HFFc6 (cell line): ENCODE results near the gene RNF213. TPM values are rescaled to one million over a fixed set of nuclear protein-coding genes. Genes with fewer than 3 reads are reported as not detected.
"Not testable (repeated sequence)": the region's sequence is repeated elsewhere in the genome, so short reads cannot be mapped to it uniquely, and the experiment has no call there.

Experiments used
- DNase-seq: peaks from one replicate; pipeline ENCODE4 v3.0.0-alpha.2; 2018
- H3K27ac Mint-ChIP-seq: 2 replicates; pipeline ENCODE4 v1.8.0; 2020; ENCODE audit warnings: mild to moderate bottlenecking, mixed read lengths
- H3K27me3 Mint-ChIP-seq: 2 replicates; pipeline ENCODE4 v1.8.0; 2021; ENCODE audit warnings: mild to moderate bottlenecking, moderate library complexity, mixed read lengths; ENCODE audit not compliant: insufficient read depth
- H3K36me3 Mint-ChIP-seq: 2 replicates; pipeline ENCODE4 v1.8.0; 2021; ENCODE audit warnings: low read depth, mixed read lengths
- H3K4me1 Mint-ChIP-seq: 2 replicates; pipeline ENCODE4 v1.8.0; 2020; ENCODE audit warnings: low read depth, mixed read lengths
- H3K4me3 Mint-ChIP-seq: 2 replicates; pipeline ENCODE4 v1.8.0; 2020; ENCODE audit warnings: mild to moderate bottlenecking, moderate library complexity, mixed read lengths
- H3K9me3 Mint-ChIP-seq: 2 replicates; pipeline ENCODE4 v1.8.0; 2020; ENCODE audit warnings: mild to moderate bottlenecking, mixed read lengths
- total RNA-seq, 6 experiments: library from RNA; stranded (reverse); fragmentation: NEBNext Ultra II Directional; extraction: Animal tissue kit (Norgen Biotek cat#: 25700); gene quantifications; 2 replicates in 1 of 6; 3 replicates in 5 of 6; pipeline ENCODE4 v1.2.3, GENCODE V29; 2021
- TF ChIP-seq, protein P1 (sequence below): fragments of 200-600 bp; sonication (generic); IDR thresholded peaks from 2 replicates; pipeline ENCODE4 v1.5.0; 2021; ENCODE audit warnings: antibody characterized with exemption, mild to moderate bottlenecking

RNF213 gene
- total RNA-seq, 6 experiments from 2014 or later, result 42.0 to 51.6 (median 48.3) TPM

DNA sequence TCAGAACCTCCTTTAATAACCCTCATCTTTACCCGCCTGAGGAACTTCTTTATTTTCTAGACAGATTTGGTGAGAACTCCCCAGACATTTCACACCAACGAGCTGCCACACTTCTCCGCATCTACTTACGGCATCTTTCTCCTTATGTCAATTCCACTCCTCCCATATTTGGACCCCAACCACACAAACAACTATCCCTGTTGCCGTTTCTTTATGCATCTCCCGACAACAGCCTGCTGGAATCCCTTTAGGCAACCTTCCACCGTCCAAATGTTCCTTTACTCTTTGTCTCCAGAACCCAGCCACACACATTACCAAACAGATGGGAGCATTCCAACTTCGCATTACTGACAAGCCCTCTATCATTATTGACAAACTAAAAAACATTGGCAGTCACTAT lies 145.5 kb downstream of the RNF213 start:
- no peak overlapping the region for H3K27ac Mint-ChIP-seq
- no peaks in the 10 kb centered on the region for H3K4me1 Mint-ChIP-seq
- no peak overlapping the region for H3K4me3 Mint-ChIP-seq
- H3K27me3 Mint-ChIP-seq, result peaks cover 2% of the 10 kb centered on the region
- H3K9me3 Mint-ChIP-seq, result no peaks in the 10 kb centered on the region
- H3K36me3 Mint-ChIP-seq, result no peaks in the 10 kb centered on the region
- DNase-seq, result no peak
- TF ChIP-seq, protein P1, sequence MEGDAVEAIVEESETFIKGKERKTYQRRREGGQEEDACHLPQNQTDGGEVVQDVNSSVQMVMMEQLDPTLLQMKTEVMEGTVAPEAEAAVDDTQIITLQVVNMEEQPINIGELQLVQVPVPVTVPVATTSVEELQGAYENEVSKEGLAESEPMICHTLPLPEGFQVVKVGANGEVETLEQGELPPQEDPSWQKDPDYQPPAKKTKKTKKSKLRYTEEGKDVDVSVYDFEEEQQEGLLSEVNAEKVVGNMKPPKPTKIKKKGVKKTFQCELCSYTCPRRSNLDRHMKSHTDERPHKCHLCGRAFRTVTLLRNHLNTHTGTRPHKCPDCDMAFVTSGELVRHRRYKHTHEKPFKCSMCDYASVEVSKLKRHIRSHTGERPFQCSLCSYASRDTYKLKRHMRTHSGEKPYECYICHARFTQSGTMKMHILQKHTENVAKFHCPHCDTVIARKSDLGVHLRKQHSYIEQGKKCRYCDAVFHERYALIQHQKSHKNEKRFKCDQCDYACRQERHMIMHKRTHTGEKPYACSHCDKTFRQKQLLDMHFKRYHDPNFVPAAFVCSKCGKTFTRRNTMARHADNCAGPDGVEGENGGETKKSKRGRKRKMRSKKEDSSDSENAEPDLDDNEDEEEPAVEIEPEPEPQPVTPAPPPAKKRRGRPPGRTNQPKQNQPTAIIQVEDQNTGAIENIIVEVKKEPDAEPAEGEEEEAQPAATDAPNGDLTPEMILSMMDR, result no peak

GRCh38 chr17:80407917-80408316 lies 147.3 kb downstream of the RNF213 start:
- H3K27me3 Mint-ChIP-seq, DNase-seq, H3K27ac Mint-ChIP-seq, H3K4me3 Mint-ChIP-seq, H3K36me3 Mint-ChIP-seq, H3K9me3 Mint-ChIP-seq, H3K4me1 Mint-ChIP-seq: not testable (repeated sequence)

- no peaks in the 10 kb centered on the region for H3K9me3 Mint-ChIP-seq
- no peak for DNase-seq
- no peak overlapping the region for H3K4me3 Mint-ChIP-seq
- no peaks in the 10 kb centered on the region for H3K36me3 Mint-ChIP-seq
- H3K4me1 Mint-ChIP-seq, result peaks cover 7% of the 10 kb centered on the region
- no peak overlapping the region for H3K27ac Mint-ChIP-seq
- TF ChIP-seq, protein P1, result no peak
- peaks cover 2% of the 10 kb centered on the region for H3K27me3 Mint-ChIP-seq
Observed at GRCh38 chr17:80408872-80409271, 148.2 kb downstream of the RNF213 start.

DNA sequence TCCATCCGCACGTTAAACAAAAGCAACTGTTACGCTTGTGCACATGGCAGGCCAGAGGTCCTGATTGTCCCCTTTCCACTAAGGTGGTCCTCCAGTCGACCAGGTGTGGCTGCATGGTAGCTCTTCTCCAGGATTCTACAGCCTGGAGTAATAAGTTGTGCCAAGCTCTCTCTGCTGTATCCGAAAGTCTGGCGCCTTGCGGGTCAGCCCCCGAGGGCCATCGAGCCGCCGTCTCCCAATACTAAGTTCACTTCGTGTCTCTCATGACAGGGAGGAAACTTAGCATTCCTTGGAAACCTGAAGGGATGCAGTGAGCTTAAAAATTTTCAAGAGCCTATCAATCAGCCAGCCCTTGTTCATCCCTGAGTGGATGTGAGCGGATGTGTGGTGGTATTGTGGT lies 149.0 kb downstream of the RNF213 start:
- H3K4me3 Mint-ChIP-seq, result no peak overlapping the region
- H3K27ac Mint-ChIP-seq, result no peak overlapping the region
- DNase-seq, result no peak
- H3K36me3 Mint-ChIP-seq, result no peaks in the 10 kb centered on the region
- H3K4me1 Mint-ChIP-seq, result peaks cover 14% of the 10 kb centered on the region
- H3K9me3 Mint-ChIP-seq, result no peaks in the 10 kb centered on the region
- TF ChIP-seq, protein P1, result no peak
- H3K27me3 Mint-ChIP-seq, result peaks cover 3% of the 10 kb centered on the region

- peaks cover 14% of the 10 kb centered on the region for H3K4me1 Mint-ChIP-seq
- H3K27me3 Mint-ChIP-seq, H3K36me3 Mint-ChIP-seq, H3K4me3 Mint-ChIP-seq, DNase-seq, H3K27ac Mint-ChIP-seq, H3K9me3 Mint-ChIP-seq: not testable (repeated sequence)
Observed at GRCh38 chr17:80410441-80411087, 149.9 kb downstream of the RNF213 start.

- peaks cover 31% of the 10 kb centered on the region for H3K4me1 Mint-ChIP-seq
- peak overlapping the region; percentile 95 for H3K27ac Mint-ChIP-seq
- TF ChIP-seq, protein P1, result no peak
- H3K9me3 Mint-ChIP-seq, result no peaks in the 10 kb centered on the region
- H3K27me3 Mint-ChIP-seq, result peaks cover 6% of the 10 kb centered on the region
- peak overlapping the region; percentile 88 for H3K4me3 Mint-ChIP-seq
- H3K36me3 Mint-ChIP-seq, result peaks cover 16% of the 10 kb centered on the region
- no peak for DNase-seq
Observed at GRCh38 chr17:80413771-80414507, 153.3 kb downstream of the RNF213 start.
